Kidney tubule cell (primary cell): Measurements from ENCODE around the gene RAB40B.

Experiments
- DNase-seq: peaks from one replicate; pipeline ENCODE4 v3.0.0-alpha.2; 2018; ENCODE audit warnings: low spot score

Gene RAB40B

DNA sequence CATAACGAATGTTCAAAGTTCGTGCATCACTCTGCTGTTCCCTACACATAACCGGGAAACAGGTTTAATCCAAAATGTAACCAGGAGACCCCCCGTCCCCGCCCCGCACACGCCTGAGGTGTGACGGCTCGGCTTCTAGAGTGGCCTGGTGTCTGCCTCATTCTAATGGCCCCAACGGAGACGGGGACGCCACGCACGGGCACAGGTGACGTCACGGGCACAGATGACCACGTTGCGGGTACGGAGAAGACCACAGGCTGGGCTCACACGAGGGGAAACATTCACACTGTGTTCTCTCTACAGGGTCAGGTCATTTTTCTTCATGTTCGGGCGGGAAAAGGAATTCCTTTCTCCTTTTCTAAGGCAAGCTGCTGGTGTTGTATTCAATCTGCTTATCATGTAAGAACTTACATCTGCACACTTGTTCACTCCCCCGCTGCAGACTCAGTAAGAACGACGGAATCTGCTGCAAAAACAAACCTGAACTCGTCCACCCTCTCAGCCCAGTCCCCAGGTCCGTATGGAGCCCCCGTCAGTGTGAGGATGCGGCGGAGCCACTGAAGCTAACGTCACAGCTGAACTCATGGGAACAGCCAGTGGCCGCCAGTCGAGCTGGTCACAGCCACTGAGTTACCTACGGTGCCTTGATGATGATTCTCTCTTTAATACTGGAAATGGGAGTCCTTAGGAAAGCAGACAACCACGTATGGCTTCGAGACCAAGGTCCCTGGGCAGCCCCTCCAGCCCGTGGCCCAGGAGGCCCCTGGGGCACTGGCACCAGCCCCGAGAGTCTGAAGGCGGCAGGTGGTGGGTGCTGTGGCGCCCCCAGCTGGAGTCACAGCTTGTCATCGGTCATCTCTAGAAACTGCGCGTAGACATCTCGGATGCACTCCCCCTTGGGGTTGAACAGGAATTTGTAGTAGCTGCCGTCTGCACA is 83.1 kb downstream of the RAB40B start:
- DNase-seq, result no peak

- no peak for DNase-seq
Measured at GRCh38 chr17:82614095-82614631, 84.3 kb downstream of the RAB40B start.

DNA sequence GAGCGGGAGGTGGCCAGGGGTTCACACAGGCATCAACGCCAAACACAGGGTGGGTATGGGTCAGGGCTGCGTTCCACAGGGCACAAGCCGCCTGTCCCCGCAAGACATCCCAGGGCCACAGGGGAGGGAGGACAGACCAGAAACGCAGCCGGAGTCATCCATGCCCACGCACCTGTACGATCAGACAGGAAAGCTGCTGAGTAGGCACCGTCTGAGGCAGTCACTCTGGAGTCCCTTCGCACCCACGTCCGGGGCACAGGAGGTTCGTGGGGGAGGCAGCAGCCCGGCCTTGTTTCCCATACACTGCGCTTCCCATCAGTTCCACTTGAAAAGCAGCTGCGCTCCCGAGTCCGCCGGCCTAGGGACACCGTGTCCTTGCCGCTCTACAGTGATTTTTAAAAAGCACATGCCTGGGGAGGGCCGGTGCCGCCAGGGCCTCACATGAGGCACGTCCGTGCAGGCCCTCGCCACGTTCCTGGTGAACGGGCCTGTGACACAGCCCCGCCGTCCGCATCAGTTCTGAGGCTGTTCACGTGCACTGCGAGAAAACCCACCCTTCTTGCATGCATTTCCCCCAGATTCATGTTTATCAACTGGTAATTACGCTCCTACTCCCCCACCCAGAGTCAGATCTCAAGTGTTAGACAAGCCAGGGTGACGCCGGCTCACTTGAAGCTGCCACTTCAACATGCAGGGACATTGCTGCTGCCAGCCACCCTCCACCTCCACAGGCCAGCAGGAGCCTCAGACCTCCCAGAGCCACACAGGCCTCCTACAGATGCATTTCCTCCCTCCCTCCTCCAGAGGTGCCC is 85.0 kb downstream of the RAB40B start:
- peak; percentile 24 for DNase-seq

- DNase-seq, result peak; percentile 55
Measured at GRCh38 chr17:82611140-82612058, 87.1 kb downstream of the RAB40B start.

DNA sequence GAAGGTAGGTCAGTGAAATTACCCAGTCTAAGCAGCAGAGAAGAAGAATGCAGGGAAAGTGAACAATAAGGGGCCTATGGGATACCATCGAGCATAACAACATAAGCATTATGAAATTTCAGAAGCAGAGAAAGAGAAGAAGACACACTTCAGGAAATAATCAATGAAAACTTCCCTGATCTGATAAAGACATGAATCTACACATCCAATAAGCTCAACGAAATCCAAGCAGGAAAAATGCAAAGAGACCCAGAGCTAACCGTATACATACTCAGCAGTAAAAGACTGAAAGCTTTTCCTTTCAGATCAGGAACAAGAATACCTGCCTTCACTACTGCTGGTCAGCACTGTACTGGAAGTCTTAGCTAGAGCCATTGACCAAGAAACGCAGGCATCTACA is 88.8 kb downstream of the RAB40B start:
- no peak for DNase-seq

DNA sequence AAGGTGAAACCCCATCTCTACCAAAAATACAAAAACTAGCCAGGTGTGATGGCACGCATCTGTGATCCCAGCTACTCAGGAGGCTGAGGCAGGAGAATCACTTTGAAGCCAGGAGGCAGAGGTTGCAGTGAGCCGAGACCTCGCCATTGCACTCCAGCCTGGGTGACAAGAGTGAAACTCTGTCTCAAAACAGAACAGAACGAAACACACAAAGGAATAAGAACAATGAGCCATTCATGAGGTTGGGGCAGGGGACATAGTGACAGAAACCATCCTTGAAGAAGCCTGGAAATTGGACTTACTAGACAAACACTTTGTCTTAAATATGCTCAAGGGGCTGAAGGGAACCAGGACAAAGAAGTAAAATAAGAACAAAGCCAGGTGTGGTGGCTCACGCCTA is 89.7 kb downstream of the RAB40B start:
- no peak for DNase-seq

GRCh38 chr17:82605939-82606600 is 92.4 kb downstream of the RAB40B start:
- DNase-seq, result no peak
